ENCODE measurements around the gene GIMAP8.

DNA sequence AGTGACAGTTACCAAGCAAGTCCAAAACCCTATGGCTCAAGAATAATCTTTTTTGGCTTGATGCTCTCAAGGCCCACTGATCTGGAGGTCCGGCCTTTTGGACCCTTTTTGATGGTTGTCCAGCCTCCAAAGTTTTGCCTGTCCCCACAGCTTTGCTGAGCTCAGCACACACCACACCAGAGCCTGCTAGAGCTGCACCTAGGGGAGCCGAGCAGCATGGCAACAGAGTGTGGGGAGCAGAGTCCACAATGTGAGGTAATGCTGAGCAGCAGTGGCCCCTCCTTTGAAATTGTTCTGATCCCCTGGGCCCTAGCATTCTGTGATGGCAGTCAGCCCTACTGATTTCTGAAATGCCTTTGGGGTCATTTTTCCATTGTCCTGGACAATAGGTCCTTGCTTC lies 73.6 kb downstream of the GIMAP8 start:
- TF ChIP-seq EZH2phosphoT487 (IDR thresholded peaks at IDR 0.05) (no peak), CTCF (IDR thresholded peaks at IDR 0.05) (no peak), EZH2 (IDR thresholded peaks at IDR 0.05) (no peak)
